MM.1S (cell line): ENCODE measurements around the gene OLFML2B.

Experiments
- DNase-seq: peaks from one replicate; pipeline ENCODE4 v3.0.0-alpha.2; 2015
- H2AFZ ChIP-seq: fragments of 300-600 bp; sonication (generic); 2 replicates; pipeline ENCODE4 v1.6.0; 2016; ENCODE audit warnings: antibody characterized with exemption, low read length
- H3F3A ChIP-seq: fragments of 300-600 bp; sonication (generic); 2 replicates; pipeline ENCODE4 v1.6.1; 2016; ENCODE audit warnings: mild to moderate bottlenecking, antibody characterized with exemption, low read length, moderate library complexity, mixed read lengths; ENCODE audit not compliant: insufficient read depth
- H3K27ac ChIP-seq: fragments of 300-600 bp; sonication (generic); 2 replicates; pipeline ENCODE4 v1.5.1; 2016; ENCODE audit warnings: mild to moderate bottlenecking, low read length
- H3K27me3 ChIP-seq: fragments of 300-600 bp; sonication (generic); replicated peaks from 2 replicates; pipeline ENCODE4 v1.6.0; 2016; ENCODE audit warnings: low read length; ENCODE audit not compliant: insufficient read depth
- H3K36me3 ChIP-seq: fragments of 300-600 bp; sonication (generic); replicated peaks from 2 replicates; pipeline ENCODE4 v1.6.1; 2016; ENCODE audit warnings: mild to moderate bottlenecking, low read length, mixed read lengths; ENCODE audit not compliant: insufficient read depth
- H3K4me1 ChIP-seq: fragments of 300-600 bp; sonication (generic); 2 replicates; pipeline ENCODE4 v1.6.1; 2016; ENCODE audit warnings: low read length, mixed read lengths
- H3K4me2 ChIP-seq: fragments of 300-600 bp; sonication (generic); 2 replicates; pipeline ENCODE4 v1.6.0; 2016; ENCODE audit warnings: low read depth, low read length
- H3K4me3 ChIP-seq: fragments of 300-600 bp; sonication (generic); 2 replicates; pipeline ENCODE4 v1.5.1; 2016; ENCODE audit warnings: low read length, mixed read lengths
- H3K79me2 ChIP-seq: fragments of 300-600 bp; sonication (generic); 2 replicates; pipeline ENCODE4 v1.6.1; 2016; ENCODE audit warnings: mixed run types, low read length, mixed read lengths
- H3K9ac ChIP-seq: fragments of 300-600 bp; sonication (generic); 2 replicates; pipeline ENCODE4 v1.6.1; 2016; ENCODE audit warnings: low read length, mixed read lengths
- H3K9me2 ChIP-seq: fragments of 300-600 bp; sonication (generic); replicated peaks from 2 replicates; pipeline ENCODE4 v1.6.1; 2016; ENCODE audit warnings: mild to moderate bottlenecking, low read length, mixed read lengths; ENCODE audit not compliant: insufficient read depth
- H3K9me3 ChIP-seq: fragments of 300-600 bp; sonication (generic); replicated peaks from 2 replicates; pipeline ENCODE4 v1.6.1; 2016; ENCODE audit warnings: mild to moderate bottlenecking, low read length, mixed read lengths; ENCODE audit not compliant: insufficient read depth
- H4K20me1 ChIP-seq: fragments of 300-600 bp; sonication (generic); 2 replicates; pipeline ENCODE4 v1.6.1; 2016; ENCODE audit warnings: mild to moderate bottlenecking, low read length, moderate library complexity, mixed read lengths; ENCODE audit not compliant: insufficient read depth
- CTCF ChIP-seq: fragments of 300-600 bp; sonication (generic); IDR thresholded peaks from 2 replicates; pipeline ENCODE4 v1.5.1; 2016; ENCODE audit warnings: antibody characterized with exemption, low read length, mixed read lengths
- EZH2 ChIP-seq: fragments of 300-600 bp; sonication (generic); optimal IDR thresholded peaks from 2 replicates; pipeline ENCODE3; 2017; ENCODE audit warnings: low read depth, mild to moderate bottlenecking, antibody characterized with exemption, low read length, mixed read lengths
- EZH2phosphoT487 ChIP-seq: fragments of 300-600 bp; sonication (generic); IDR thresholded peaks from 2 replicates; pipeline ENCODE4 v1.6.1; 2018; ENCODE audit warnings: antibody characterized with exemption, low read length

Gene OLFML2B

DNA sequence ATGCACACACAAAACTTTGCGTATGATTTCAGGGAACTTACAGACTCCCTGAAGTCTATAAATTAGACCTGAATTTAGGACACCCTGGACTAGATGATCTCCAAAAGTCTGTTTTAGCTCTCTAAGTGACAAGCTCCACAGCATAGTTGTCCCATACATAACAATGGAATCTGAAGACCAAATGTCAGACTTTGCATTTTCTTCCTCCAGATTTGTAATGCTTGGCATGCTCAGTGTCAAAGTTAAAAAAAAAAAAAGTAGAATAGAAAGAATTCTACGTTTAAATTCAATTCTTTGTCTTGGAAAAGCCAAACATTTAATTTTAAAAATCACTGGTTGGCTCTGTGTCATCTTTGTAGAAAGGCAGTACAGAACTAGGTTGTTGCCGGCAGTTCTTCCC lies 66.7 kb downstream of the OLFML2B start:
- H3K79me2 ChIP-seq: no peaks in the 10 kb centered on the region
- no peaks in the 10 kb centered on the region for H3K4me1 ChIP-seq
- H3K9me2 ChIP-seq: no peaks in the 10 kb centered on the region
- no peak overlapping the region for H3K4me3 ChIP-seq
- DNase-seq: no peak
- no peaks in the 10 kb centered on the region for H4K20me1 ChIP-seq
- H2AFZ ChIP-seq: no peak overlapping the region
- no peak overlapping the region for H3K27ac ChIP-seq
- H3F3A ChIP-seq: no peaks in the 10 kb centered on the region
- H3K4me2 ChIP-seq: no peak overlapping the region
- no peaks in the 10 kb centered on the region for H3K27me3 ChIP-seq
- no peak overlapping the region for H3K9ac ChIP-seq
- no peaks in the 10 kb centered on the region for H3K9me3 ChIP-seq
- peaks cover 3% of the 10 kb centered on the region for H3K36me3 ChIP-seq
- TF ChIP-seq EZH2 (no peak), CTCF (no peak), EZH2phosphoT487 (no peak)

GRCh38 chr1:161956097-161956496 lies 67.6 kb downstream of the OLFML2B start:
- Histone ChIP-seq H3K4me2 (no peak overlapping the region), H3K9ac (no peak overlapping the region), H4K20me1 (no peaks in the 10 kb centered on the region), H3K4me3 (no peak overlapping the region), H3K9me2 (no peaks in the 10 kb centered on the region), H3F3A (no peaks in the 10 kb centered on the region), H3K4me1 (no peaks in the 10 kb centered on the region), H3K36me3 (peaks cover 3% of the 10 kb centered on the region), H3K27ac (no peak overlapping the region), H3K27me3 (no peaks in the 10 kb centered on the region), H3K79me2 (no peaks in the 10 kb centered on the region), H3K9me3 (no peaks in the 10 kb centered on the region), H2AFZ (no peak overlapping the region)
- TF ChIP-seq CTCF (no peak), EZH2 (no peak)
- no peak for DNase-seq

GRCh38 chr1:161955606-161956005 lies 68.1 kb downstream of the OLFML2B start:
- H3K27ac ChIP-seq: no peak overlapping the region
- no peaks in the 10 kb centered on the region for H3K27me3 ChIP-seq
- no peak overlapping the region for H3K4me2 ChIP-seq
- H3K36me3 ChIP-seq: peaks cover 3% of the 10 kb centered on the region
- no peak for DNase-seq
- no peaks in the 10 kb centered on the region for H4K20me1 ChIP-seq
- no peaks in the 10 kb centered on the region for H3K79me2 ChIP-seq
- TF ChIP-seq CTCF (no peak), EZH2phosphoT487 (no peak), EZH2 (no peak)
- H3K4me3 ChIP-seq: no peak overlapping the region
- H3F3A ChIP-seq: no peaks in the 10 kb centered on the region
- no peaks in the 10 kb centered on the region for H3K9me3 ChIP-seq
- H3K9ac ChIP-seq: no peak overlapping the region
- H3K4me1 ChIP-seq: no peaks in the 10 kb centered on the region
- no peaks in the 10 kb centered on the region for H3K9me2 ChIP-seq
- no peak overlapping the region for H2AFZ ChIP-seq

DNA sequence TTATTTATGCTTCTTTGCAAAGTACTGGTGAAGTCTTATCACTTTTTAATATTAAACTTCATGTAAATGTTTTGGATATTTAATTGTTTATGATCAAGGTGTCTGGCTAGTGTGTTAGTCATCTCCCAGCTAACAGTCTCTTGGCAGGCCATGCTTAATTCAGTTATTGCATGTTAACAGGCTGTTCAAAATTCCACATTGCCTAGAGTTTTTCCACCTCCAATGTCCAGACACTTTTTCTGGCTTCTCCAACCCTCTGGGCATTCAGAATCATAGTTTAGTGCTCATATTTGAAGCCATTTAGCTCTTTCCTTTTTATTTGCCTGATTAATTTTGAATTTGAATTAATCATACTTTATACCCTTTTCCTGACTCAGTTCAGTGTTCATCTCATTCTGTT lies 69.2 kb downstream of the OLFML2B start:
- H3F3A ChIP-seq: no peaks in the 10 kb centered on the region
- H3K9ac ChIP-seq: no peak overlapping the region
- no peak overlapping the region for H2AFZ ChIP-seq
- no peaks in the 10 kb centered on the region for H3K27me3 ChIP-seq
- no peaks in the 10 kb centered on the region for H3K9me3 ChIP-seq
- H3K27ac ChIP-seq: no peak overlapping the region
- no peaks in the 10 kb centered on the region for H3K4me1 ChIP-seq
- no peak for DNase-seq
- no peak overlapping the region for H3K4me3 ChIP-seq
- H3K4me2 ChIP-seq: no peak overlapping the region
- TF ChIP-seq EZH2 (no peak), EZH2phosphoT487 (no peak), CTCF (no peak)
- H3K79me2 ChIP-seq: no peaks in the 10 kb centered on the region
- peaks cover 3% of the 10 kb centered on the region for H3K36me3 ChIP-seq
- H4K20me1 ChIP-seq: no peaks in the 10 kb centered on the region
- H3K9me2 ChIP-seq: no peaks in the 10 kb centered on the region
